Gastroesophageal sphincter (tissue), 3 donors: ENCODE results near the gene RBL2.

Experiments
- EP300 ChIP-seq: sonication (generic); formaldehyde crosslinking; IDR thresholded peaks from one replicate; pipeline ENCODE4 v1.6.1; 2017; ENCODE audit warnings: antibody characterized with exemption, mild to moderate bottlenecking
- POLR2AphosphoS5 ChIP-seq: sonication (generic); formaldehyde crosslinking; IDR thresholded peaks from one replicate; pipeline ENCODE4 v1.6.1; 2017; ENCODE audit warnings: antibody characterized with exemption
- TF ChIP-seq, protein P1 (sequence below), 4 experiments: fragments of 200-600 bp in 2 of 4; fragments of 450-650 bp in 2 of 4; sonication (generic) in 1 of 4; IDR thresholded peaks; one replicate each; pipeline ENCODE4 v1.5.1; 2017 to 2019; ENCODE audit warnings: antibody characterized with exemption in 4 of 4, mild to moderate bottlenecking in 2 of 4, moderate library complexity in 2 of 4

DNA sequence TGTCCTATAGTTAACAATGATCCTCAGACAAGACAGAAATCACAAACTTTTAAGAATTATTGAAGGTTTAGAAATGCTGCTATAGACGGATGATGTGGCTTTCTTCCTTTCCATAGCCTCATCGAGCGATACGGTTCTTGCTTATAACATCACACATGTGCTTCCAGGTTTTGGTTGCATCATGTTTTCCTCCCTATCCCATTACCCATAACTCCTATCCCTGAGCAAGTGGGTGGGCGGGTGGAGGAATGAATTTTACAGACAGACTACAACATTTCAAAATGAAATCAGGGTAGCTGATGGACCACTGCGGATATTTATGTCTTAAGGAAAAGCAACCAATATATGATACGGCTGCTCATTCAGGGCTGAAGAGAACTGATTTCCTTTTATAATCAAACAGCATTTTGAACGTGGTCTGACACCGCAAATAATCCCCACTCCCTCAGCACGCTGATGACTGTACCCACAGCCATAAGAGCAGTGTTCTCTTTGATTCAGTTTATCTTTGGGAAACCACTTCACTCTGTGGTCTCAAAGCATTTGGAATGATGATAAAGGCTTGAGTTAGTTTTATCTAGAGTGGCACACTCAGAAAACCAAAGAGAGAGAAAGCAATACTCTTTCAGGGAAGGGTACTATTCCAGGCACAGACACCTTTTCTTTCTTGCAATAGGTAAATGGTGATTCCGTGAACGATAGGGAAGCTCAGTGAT, 73.4 kb downstream of the RBL2 start:
- no peak for TF ChIP-seq POLR2AphosphoS5
- no peak for TF ChIP-seq EP300
- TF ChIP-seq, protein P1, sequence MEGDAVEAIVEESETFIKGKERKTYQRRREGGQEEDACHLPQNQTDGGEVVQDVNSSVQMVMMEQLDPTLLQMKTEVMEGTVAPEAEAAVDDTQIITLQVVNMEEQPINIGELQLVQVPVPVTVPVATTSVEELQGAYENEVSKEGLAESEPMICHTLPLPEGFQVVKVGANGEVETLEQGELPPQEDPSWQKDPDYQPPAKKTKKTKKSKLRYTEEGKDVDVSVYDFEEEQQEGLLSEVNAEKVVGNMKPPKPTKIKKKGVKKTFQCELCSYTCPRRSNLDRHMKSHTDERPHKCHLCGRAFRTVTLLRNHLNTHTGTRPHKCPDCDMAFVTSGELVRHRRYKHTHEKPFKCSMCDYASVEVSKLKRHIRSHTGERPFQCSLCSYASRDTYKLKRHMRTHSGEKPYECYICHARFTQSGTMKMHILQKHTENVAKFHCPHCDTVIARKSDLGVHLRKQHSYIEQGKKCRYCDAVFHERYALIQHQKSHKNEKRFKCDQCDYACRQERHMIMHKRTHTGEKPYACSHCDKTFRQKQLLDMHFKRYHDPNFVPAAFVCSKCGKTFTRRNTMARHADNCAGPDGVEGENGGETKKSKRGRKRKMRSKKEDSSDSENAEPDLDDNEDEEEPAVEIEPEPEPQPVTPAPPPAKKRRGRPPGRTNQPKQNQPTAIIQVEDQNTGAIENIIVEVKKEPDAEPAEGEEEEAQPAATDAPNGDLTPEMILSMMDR (IDR thresholded peaks at IDR 0.05), result no peak
